A673 (cell line): ENCODE data around the gene P2RX1. TPM values are rescaled to one million over a fixed set of nuclear protein-coding genes. Genes with fewer than 3 reads are reported as not detected.

ENCODE experiments used
- BruUV-seq: library from RNA; stranded (reverse); fragments of 400-500 nt; replicated peaks from 2 replicates; lab custom pipeline; 2021; lab: Mats Ljungman, UMichigan
- CTCF ChIA-PET: fragments of 300-600 bp; sonication (Branson Sonifier 250); formaldehyde crosslinking; loops from one replicate; lab custom pipeline; 2022; ENCODE audit warnings: antibody characterized with exemption; lab: Charles Lee
- POLR2A ChIA-PET: fragments of 300-600 bp; sonication (Branson Sonifier 250); formaldehyde crosslinking; loops from one replicate; lab custom pipeline; 2022; ENCODE audit warnings: antibody characterized with exemption; ENCODE audit not compliant: low non-redundant PET; lab: Charles Lee
- DNase-seq: peaks from one replicate; pipeline ENCODE4 v3.0.0-alpha.2; 2015; ENCODE audit warnings: low spot score
- H3K27ac ChIP-seq: fragments of 200-600 bp; sonication (generic); 2 replicates; pipeline ENCODE4 v1.5.1; 2016; ENCODE audit warnings: mixed run types, low read depth, mild to moderate bottlenecking, mixed read lengths, antibody characterized with exemption, low read length; ENCODE audit not compliant: poor library complexity, severe bottlenecking
- H3K27me3 ChIP-seq: fragments of 200-600 bp; sonication (generic); replicated peaks from 2 replicates; pipeline ENCODE4 v1.6.1; 2017; ENCODE audit warnings: mixed run types, low read depth, mild to moderate bottlenecking, mixed read lengths, antibody characterized with exemption, low read length; ENCODE audit not compliant: insufficient read depth, poor library complexity
- H3K36me3 ChIP-seq: fragments of 200-600 bp; sonication (generic); 2 replicates; pipeline ENCODE4 v1.6.1; 2016; ENCODE audit warnings: mixed run types, mild to moderate bottlenecking, mixed read lengths, antibody characterized with exemption, low read length; ENCODE audit not compliant: insufficient read depth, poor library complexity, severe bottlenecking
- H3K4me1 ChIP-seq: fragments of 200-600 bp; sonication (generic); 2 replicates; pipeline ENCODE4 v1.6.1; 2017; ENCODE audit warnings: mixed run types, mild to moderate bottlenecking, mixed read lengths, antibody characterized with exemption, low read length; ENCODE audit not compliant: insufficient read depth, poor library complexity, severe bottlenecking
- H3K4me3 ChIP-seq: fragments of 200-600 bp; sonication (generic); 2 replicates; pipeline ENCODE4 v1.5.1; 2016; ENCODE audit warnings: low read depth, mixed run types, mild to moderate bottlenecking, mixed read lengths, low read length; ENCODE audit not compliant: poor library complexity, severe bottlenecking
- H3K9me3 ChIP-seq: fragments of 200-600 bp; sonication (generic); 2 replicates; pipeline ENCODE4 v1.6.1; 2016; ENCODE audit warnings: mixed run types, low read depth, mild to moderate bottlenecking, mixed read lengths, antibody characterized with exemption, low read length; ENCODE audit not compliant: poor library complexity, severe bottlenecking
- EZH2 ChIP-seq: fragments of 200-600 bp; sonication (generic); IDR thresholded peaks from 2 replicates; pipeline ENCODE4 v1.6.1; 2017; ENCODE audit warnings: borderline replicate concordance, low read depth, mild to moderate bottlenecking, mixed read lengths, antibody characterized with exemption, low read length; ENCODE audit not compliant: poor library complexity, severe bottlenecking
- intact Hi-C: fragments of 100-400 bp; cut with micrococcal nuclease; formaldehyde crosslinking; loops from one replicate; pipeline ENCODE4 v1.10.0; 2022; ENCODE audit not compliant: unreplicated experiment
- total RNA-seq: library from RNA; stranded (reverse); gene quantifications from 2 replicates; pipeline ENCODE4 v1.2.3, GENCODE V29; 2021
- TF ChIP-seq, protein P1 (sequence below): fragments of 300-800, 200-600 bp; sonication (generic); conservative IDR thresholded peaks from 2 replicates; pipeline ENCODE4 v1.5.1; 2017; ENCODE audit warnings: low read depth, mild to moderate bottlenecking, antibody characterized with exemption, low read length, moderate library complexity, mixed read lengths

The P2RX1 gene
- total RNA-seq, 1 experiment from 2014 or later = 0.24 TPM

DNA sequence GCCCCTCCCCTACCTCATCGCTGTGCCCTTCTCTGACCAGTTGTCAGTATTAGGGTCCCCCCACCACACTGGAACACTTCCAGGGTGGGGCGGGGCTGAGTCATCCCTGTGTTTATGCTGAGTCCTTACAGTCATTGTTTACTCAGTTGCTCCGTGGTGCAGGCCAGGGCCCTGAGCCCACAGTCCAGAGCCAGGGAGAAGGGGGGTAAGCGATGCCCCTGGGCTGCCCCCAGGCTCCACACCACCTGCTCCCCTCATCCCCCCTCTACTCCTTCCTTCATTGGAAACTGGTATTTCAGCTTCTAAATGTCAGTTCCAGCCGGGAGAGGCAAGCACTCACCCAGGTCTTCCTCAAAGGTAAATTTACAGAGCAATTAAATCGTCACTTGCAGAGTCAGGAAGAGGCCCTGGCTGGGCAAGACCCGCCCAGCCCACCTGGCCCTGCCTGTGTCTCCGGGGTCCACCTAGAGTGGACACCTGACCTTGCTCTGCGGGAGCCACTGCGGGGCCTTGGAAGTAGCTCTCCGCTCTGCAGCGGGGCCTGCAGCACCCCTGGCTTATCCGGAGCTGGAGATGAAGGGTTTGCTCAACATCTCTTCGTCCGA lies 43.1 kb upstream of the P2RX1 start:
- Histone ChIP-seq H3K4me1 (no peaks in the 10 kb centered on the region), H3K27ac (no peak overlapping the region), H3K36me3 (no peaks in the 10 kb centered on the region), H3K9me3 (no peaks in the 10 kb centered on the region), H3K27me3 (peaks cover 34% of the 10 kb centered on the region), H3K4me3 (no peak overlapping the region)
- DNase-seq = no peak
- no TSS peak for BruUV-seq
- intact Hi-C loops = no loop called here
- ChIA-PET CTCF (no interaction called here), POLR2A (no interaction called here)
- TF ChIP-seq, protein P1, sequence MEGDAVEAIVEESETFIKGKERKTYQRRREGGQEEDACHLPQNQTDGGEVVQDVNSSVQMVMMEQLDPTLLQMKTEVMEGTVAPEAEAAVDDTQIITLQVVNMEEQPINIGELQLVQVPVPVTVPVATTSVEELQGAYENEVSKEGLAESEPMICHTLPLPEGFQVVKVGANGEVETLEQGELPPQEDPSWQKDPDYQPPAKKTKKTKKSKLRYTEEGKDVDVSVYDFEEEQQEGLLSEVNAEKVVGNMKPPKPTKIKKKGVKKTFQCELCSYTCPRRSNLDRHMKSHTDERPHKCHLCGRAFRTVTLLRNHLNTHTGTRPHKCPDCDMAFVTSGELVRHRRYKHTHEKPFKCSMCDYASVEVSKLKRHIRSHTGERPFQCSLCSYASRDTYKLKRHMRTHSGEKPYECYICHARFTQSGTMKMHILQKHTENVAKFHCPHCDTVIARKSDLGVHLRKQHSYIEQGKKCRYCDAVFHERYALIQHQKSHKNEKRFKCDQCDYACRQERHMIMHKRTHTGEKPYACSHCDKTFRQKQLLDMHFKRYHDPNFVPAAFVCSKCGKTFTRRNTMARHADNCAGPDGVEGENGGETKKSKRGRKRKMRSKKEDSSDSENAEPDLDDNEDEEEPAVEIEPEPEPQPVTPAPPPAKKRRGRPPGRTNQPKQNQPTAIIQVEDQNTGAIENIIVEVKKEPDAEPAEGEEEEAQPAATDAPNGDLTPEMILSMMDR = no peak
- no peak for TF ChIP-seq EZH2

DNA sequence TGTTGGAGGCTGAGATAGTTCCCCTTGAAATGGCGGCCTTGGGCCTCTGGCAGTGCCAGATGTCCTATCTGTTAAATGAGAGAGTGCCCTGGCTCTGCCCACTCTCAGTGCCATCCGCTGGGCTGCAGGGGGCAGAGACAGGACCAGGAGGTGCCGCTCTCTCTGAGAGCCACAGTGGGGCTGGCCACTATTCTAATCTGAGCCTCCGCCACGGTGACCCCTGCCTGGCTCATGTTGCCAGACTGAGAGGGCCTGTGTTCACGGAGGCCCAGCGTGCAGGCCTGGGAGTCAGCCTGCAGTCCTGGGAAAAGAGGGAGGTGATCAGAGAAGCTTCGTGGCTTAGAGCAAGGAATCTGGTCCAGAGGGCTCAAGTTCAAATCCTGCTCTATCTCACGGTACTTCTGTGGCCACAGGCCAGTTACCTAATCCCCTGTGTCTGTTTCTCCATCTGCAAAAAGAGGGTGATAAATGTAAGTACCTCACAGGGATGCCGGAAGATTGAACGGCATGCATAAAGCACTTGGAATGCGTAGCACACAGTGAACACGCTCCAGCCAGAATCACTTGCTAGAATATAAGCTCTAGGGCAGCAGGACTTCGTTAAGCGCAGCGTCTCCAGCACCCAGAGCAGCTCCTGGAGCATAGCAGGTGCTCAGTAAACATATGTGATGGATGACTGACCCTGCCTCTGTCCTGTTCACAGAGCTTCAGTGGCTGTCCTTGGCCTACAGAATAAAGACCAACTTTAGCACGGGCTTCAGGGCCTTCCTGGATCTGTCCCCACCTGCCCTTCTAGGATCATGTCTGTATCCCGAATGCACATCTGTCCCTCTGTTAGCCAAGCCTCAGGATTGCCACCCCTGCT lies 41.7 kb upstream of the P2RX1 start:
- no peak for TF ChIP-seq EZH2
- TF ChIP-seq, protein P1 = no peak
- DNase-seq = no peak
- no peaks in the 10 kb centered on the region for H3K9me3 ChIP-seq
- POLR2A ChIA-PET = no interaction called here
- no peak overlapping the region for H3K4me3 ChIP-seq
- intact Hi-C loops = no loop called here
- no peak overlapping the region for H3K27ac ChIP-seq
- no TSS peak for BruUV-seq
- H3K36me3 ChIP-seq = no peaks in the 10 kb centered on the region
- H3K27me3 ChIP-seq = peaks cover 22% of the 10 kb centered on the region
- H3K4me1 ChIP-seq = no peaks in the 10 kb centered on the region
- CTCF ChIA-PET = no interaction called here

DNA sequence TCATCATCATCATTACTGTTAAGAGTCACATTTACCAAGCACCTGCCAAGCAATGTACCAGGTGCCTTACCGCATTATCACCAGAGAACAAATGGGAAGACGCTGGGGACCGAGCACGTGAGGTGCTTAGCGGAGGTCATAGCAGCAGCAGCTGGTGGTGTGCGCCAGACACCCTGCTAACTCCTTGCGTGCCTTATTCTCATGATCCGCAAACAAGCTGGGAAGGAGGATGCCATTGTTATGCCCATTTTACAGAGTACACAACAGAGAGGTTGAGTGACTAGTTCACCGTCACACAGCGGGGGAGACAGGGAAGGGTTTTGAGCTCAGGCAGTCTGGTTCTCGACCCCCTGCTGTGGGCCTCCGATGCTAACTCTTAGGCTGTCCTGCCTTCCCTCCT lies 40.7 kb upstream of the P2RX1 start:
- Histone ChIP-seq H3K4me1 (no peaks in the 10 kb centered on the region), H3K27me3 (peaks cover 12% of the 10 kb centered on the region), H3K9me3 (no peaks in the 10 kb centered on the region), H3K4me3 (no peak overlapping the region), H3K36me3 (no peaks in the 10 kb centered on the region), H3K27ac (no peak overlapping the region)
- TF ChIP-seq, protein P1 = no peak
- no peak for TF ChIP-seq EZH2
- no TSS peak for BruUV-seq
- CTCF ChIA-PET = no interaction called here
- intact Hi-C loops = no loop called here
- DNase-seq = no peak
- POLR2A ChIA-PET = no interaction called here
